Measurements from ENCODE around the gene MCTP2.
"Not testable (repeated sequence)": the region's sequence is repeated elsewhere in the genome, so short reads cannot be mapped to it uniquely, and the experiment has no call there.

Gene MCTP2

GRCh38 chr15:94457661-94458060, 226.3 kb downstream of the MCTP2 start:
- no peak for DNase-seq

- DNase-seq = no peak
These were observed 229.3 kb downstream of the MCTP2 start for GRCh38 chr15:94460624-94461023.

GRCh38 chr15:94467034-94467433, 235.7 kb downstream of the MCTP2 start:
- no peak for DNase-seq

- DNase-seq = no peak
These were observed 239.1 kb downstream of the MCTP2 start for GRCh38 chr15:94470492-94470891.

GRCh38 chr15:94476686-94477085, 245.3 kb downstream of the MCTP2 start:
- no peak for DNase-seq

GRCh38 chr15:94477913-94478553, 246.7 kb downstream of the MCTP2 start:
- no peak for DNase-seq

GRCh38 chr15:94478763-94479162, 247.4 kb downstream of the MCTP2 start:
- no peak for DNase-seq

- DNase-seq = no peak
These were observed 249.0 kb downstream of the MCTP2 start for GRCh38 chr15:94480289-94480834.

- DNase-seq = no peak
These were observed 253.9 kb downstream of the MCTP2 start for GRCh38 chr15:94485148-94485719.

GRCh38 chr15:94487635-94488034, 256.3 kb downstream of the MCTP2 start:
- DNase-seq = no peak

- DNase-seq = no peak
These were observed 261.8 kb downstream of the MCTP2 start for GRCh38 chr15:94493176-94493575.

GRCh38 chr15:94493586-94493985, 262.2 kb downstream of the MCTP2 start:
- DNase-seq = not testable (repeated sequence)

- no peak for DNase-seq
These were observed 263.4 kb downstream of the MCTP2 start for GRCh38 chr15:94494732-94495131.

- DNase-seq = no peak
These were observed 271.9 kb downstream of the MCTP2 start for GRCh38 chr15:94503293-94503692.

GRCh38 chr15:94509259-94509658, 277.9 kb downstream of the MCTP2 start:
- no peak for DNase-seq

GRCh38 chr15:94522125-94522524, 290.8 kb downstream of the MCTP2 start:
- no peak for DNase-seq

- no peak for DNase-seq
These were observed 292.5 kb downstream of the MCTP2 start for GRCh38 chr15:94523873-94524272.

GRCh38 chr15:94524565-94524964, 293.2 kb downstream of the MCTP2 start:
- no peak for DNase-seq

GRCh38 chr15:94526071-94526689, 294.8 kb downstream of the MCTP2 start:
- DNase-seq = no peak

GRCh38 chr15:94532226-94532625, 300.9 kb downstream of the MCTP2 start:
- DNase-seq = no peak
